GM18508 (cell line): ENCODE results near the gene FUT6.

Experiments used
- ATAC-seq: cut with Tn5 transposase; IDR thresholded peaks from one replicate; pipeline ENCODE4 v1.9.1; 2021; ENCODE audit warnings: moderate number of reproducible peaks; ENCODE audit not compliant: insufficient read depth, unreplicated experiment

Gene FUT6

GRCh38 chr19:5806905-5807304, 32.6 kb downstream of the FUT6 start:
- no peak for ATAC-seq

DNA sequence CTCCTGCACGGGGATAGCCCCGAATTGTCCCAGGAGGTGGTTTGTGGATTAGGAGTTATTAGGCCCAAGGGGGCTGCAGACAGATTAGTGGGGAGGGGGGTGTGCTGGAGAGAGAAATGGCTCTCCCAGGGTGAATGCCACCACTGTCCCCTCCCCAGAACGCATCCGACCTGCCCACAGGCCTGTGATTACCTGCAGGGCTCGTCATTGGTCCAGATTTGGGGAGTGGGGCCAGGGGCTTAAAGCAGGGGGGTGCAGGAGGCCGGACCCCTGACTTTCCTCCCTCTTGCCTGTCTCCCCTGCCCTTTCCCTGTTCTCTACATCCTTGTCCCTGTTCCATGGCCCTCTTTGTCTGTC, 33.4 kb downstream of the FUT6 start:
- ATAC-seq, result no peak

DNA sequence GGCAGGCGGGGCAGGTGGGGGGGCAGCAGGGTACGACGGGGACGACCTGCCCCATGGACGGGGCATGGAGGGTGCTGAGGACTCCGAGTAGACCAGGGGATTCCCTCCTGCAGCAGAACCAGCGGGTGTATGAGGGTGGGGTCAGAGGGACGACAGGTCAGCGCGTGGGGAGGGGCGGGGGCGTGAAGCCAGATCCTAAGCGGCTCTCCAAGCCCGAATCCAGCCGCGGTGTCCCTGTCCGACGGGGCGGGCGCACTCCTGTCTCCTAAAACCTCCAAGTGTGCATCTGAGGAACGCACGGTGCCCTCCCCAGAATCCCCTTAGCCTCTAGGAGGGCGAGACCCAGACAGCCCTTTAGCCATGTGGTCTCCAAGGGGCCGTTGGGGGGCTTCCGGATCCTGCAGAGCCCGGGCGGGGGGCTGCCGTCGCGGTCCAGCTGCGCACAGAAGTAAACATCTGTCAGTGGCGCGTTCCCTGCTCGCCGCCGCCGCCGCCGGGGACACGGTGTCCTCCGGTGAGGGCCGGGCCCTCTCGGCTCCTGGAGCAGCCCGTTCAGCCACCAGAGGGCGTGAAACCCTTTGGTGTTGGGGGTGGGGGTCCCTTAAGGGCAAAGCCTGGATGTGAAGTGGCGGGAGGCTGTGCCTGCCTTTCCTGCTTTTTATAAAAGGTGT, 33.9 kb downstream of the FUT6 start:
- no peak for ATAC-seq

GRCh38 chr19:5804516-5805461, 34.7 kb downstream of the FUT6 start, which contains the start of gene NRTN:
Gene NRTN, plus strand, starts transcription at chr19:5805067. Its CDS starts 19,099 bp downstream, at chr19:5824166.
- ATAC-seq, result no peak

DNA sequence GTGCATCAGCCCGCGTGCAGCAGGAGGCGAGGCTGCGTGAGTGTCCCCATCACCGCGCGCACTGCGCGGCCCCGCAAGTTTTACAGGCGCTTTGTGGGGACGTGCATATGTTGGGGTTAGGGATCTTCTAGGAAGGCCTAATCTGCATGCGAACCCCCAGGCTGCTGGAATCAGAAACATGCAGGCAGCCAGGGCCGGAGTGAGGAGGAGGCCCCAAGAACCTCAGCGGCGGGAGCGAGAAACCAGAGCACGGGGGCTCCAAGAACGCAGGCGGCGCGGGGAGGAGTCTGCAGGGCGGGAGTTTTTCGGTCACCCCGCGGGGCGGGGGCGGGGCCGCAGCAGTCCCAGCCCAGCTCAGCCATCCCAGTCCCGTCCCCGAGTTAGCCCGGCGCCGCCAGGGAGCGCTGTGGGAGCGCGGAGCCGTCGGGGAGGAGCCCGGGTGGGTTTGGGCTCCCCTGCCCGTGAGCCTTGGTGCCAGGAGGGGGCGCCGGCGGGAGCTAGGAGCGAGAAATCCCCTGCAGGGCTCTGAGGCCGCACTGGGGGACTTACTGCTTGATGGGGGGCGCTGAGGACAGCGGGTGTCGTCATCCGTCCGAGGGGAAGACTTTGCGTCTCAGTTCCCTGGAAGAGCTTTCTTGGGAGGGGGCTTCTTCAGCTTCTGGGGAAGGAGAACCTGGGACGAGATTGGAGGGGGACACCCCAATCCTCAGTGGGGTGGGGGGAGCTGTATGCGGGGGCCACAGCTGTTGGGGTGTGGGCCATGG, 35.6 kb downstream of the FUT6 start:
- ATAC-seq, result no peak

GRCh38 chr19:5803441-5803751, 36.1 kb downstream of the FUT6 start:
- ATAC-seq, result no peak

GRCh38 chr19:5801796-5802619, 37.5 kb downstream of the FUT6 start:
- ATAC-seq, result no peak

DNA sequence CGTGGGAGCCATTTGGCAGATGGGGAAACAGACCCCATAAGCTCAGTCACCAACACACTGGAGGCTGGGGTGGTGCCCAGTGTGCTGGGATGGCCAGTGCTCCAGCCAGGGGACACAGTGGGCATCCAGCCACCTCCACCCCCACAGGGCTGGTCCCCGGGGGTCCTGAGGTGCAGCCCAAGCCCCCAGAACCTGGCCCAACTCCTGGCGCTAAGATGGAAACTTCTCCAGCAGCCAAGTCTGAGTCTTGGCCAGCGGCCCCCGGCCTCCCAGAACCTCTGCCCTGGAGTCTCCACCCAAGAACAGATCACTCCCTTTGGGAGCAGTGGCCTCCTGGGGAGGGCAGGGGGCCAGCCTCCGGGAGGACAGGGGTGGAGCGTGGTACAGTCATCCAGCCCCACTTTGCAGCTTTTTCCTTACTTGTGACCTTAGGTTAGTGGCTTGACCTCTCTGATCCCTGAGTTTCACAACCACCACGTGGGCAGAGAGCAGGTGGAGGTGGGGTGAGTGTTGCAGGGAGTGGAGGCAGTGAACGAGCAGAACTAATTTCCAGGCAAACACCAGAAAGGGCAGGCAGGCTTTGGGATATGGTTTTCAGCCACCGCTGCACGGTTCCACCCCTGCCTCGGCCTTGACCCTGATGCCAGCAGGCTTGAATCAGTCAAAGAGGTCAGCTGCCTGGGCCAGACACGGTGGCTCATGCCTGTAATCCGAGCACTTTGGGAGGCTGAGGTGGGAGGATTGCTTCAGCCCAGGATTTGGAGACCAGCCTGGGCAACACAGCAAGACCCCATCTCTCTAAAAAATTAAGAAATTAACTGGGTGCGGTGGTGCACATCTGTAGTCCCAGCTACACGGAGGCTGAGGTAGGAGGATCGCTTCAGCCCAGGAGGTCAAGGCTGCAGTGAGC, 38.9 kb downstream of the FUT6 start:
- ATAC-seq, result no peak

GRCh38 chr19:5799247-5800241, 40.0 kb downstream of the FUT6 start:
- no peak for ATAC-seq

GRCh38 chr19:5798244-5798643, 41.3 kb downstream of the FUT6 start:
- no peak for ATAC-seq

DNA sequence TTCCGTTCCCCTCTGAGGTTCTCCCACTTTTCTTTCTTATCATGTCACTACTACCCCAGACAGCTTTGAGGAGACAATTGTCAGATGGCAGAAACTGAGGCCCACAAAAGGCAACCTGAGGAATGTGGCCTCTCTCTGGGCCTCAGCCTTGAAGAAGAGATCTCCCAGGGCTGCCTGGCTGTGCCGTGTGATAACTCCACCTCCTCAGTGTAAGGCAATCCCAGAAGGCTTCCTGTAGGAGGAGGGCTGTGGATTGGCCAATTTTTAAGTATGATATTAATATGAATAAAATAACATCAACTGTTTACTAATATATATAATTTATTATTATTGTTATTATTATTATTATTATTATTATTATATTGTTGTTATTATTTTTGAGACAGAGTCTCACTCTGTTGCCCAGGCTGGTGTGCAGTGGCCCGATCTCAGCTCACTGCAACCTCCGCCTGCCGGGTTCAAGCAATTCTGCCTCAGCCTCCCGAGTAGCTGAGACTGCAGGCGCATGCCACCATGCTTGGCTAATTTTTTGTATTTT, 44.1 kb downstream of the FUT6 start:
- ATAC-seq, result no peak

- ATAC-seq, result no peak
These were observed 46.3 kb downstream of the FUT6 start for GRCh38 chr19:5793188-5793587.

- no peak for ATAC-seq
These were observed 47.3 kb downstream of the FUT6 start for GRCh38 chr19:5792224-5792623.

DNA sequence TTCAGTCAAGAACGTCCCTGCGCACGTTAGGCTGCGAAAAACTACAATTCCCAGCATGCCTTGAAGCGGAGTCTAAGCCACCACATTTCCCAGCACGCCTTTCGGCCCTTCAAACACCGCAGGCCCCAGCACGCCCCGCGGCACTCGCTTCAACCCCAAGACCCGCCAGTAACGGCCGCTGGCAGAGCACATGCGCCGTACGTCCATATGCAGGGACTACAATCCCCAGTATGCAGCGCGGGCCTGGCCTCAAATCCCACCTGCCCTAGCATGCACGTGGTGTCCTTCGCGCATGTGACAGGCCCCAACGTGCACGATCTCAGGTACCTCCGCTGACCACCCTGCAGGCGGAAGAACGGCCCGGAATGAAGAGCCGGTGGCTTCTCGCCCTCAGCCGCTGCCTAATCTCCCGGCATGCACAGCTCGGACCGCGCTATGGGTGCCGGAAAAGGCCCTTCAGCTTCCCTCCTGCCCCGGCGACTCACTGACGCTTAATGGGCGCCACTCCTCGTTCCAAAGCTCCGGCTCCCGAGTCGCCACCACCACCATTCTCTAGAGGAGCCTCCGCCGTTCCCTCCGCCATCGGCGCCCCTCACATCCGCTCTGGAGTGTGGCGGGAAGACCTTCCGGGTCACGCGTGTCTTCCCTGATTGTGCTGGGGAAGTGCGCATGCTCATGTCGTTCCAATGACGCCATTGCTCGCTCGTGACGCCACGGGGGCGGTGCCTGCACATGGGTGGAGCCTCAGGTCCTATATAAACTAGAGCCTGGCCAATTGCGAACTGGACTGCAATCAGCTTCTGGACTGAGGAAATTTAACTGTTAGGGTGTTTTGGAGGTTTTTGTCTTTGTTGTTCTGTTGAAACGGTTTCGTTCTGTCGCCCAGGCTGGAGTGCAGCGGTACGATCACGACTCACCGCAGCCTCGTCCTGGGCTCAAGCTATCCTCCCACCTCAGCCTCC, 48.7 kb downstream of the FUT6 start, which contains the start of gene DUS3L:
Gene DUS3L, minus strand, starts transcription at position 605 of the 962 bp plus-strand sequence. Its CDS starts 22 bp downstream, at position 583.
- peak; percentile 51 for ATAC-seq

DNA sequence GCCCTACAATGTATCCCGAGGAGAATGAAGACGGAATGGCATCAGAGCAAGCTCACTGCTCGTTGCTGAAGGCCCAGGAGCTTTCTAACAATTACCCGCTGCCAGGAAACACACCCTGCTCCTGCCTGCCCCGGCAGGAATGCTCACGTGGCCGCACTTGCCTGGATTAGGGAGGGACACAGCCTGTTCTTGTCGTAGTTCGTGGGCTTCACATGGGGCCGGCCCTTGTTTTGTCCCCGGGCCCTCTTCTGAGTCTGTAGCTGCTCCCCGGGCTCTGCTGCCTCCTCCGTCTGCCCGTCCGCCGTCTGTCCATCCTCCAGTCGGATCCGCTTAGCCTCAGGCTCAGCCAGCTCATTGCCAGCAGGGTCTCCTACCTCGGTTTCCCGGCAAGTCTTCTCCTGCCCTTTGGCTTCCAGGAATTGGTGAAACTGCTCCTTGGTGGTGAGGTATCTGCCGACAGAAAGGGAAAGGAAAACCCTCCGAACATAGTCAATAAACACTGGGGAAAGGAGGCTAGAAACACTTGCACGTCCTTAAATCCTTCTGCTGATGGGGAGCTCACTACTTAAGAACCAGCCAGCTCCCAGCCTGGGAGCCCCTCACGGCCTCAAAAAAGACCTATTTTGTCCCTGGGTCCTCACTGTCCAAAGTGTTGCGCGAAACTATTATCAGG, 49.5 kb downstream of the FUT6 start:
- ATAC-seq, result no peak

DNA sequence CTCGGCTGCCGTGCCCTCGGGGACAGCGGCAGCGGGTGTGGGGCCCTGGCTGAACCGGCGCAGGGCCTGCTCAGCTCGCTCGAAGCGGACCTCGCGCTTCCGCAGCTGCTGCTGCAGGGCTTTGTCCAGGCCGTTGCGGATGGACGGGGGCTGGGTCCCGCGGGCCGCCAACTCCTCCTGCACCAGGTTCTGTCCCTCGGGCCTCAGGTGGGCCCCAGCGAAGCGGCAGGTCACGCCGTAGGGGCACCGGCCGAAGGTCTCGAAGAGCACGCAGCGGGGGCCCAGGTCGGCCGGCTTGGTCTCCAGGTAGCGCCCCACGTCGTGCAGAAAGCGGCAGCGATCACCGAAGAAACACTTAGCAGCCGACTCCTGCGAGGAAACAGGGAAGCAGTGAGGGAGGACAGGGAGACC, 50.1 kb downstream of the FUT6 start:
- ATAC-seq, result no peak
